GF-D8 (cell line): ENCODE measurements around the gene SPPL2B.
A peak's percentile ranks its signal among the peaks of the same experiment; 100 is the strongest.

Experiments used
- DNase-seq: peaks from one replicate; lab custom pipeline; 2025; lab: John Stamatoyannopoulos, UW

The SPPL2B gene

DNA sequence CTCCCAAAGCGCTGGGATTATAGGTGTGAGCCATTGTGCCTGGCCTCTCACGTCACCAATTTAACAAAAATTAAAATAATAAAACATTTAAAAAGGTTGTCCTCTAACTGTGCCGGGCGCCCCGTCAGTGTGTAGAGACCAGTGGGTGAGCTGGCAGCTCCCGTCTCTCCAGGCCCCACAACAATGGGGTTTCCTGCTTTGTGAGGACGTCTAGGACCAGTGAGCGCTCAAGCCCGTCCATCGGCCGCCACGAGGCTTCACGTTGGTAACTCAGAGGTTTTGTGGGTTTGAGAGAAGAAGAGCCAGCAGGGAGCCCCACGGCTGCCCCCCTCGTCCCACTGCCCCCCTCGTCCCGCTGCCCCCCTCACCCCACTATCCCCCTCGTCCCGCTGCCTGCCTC is 4.8 kb upstream of the SPPL2B start:
- DNase-seq, result no peak

DNA sequence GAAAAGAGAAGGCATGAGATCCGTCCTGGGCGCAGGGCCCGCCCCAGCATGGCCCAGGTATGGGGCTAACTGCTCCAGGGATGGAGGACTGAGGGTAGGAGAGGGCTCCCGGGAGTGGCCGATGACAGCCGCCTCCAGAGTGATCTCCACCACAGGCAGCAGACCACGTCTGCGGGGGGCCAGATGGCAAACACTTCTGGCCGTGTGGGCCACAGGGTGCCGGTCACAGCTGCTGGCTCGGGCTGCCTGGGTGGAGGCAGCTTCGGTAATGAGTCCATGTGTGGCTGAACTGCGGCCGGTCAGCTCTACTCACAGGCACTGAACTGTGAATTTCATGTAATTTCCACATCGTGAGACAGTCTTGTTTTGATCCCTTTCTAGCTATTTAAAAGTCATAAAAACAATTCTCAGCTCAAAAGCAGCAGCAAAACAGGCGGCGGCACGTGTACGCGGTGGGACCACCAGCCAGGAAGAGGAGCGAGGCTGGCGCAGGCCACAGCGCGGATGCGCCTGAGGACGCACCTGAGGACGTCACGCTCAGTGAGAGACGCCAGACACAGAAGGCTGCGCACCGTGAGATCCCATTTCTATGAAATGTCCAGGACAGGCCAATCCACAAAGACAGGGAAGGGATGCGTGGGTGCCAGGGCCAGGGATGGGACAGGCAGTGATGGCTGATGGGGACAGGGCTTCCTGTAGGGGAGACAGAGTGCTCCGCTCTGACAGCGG is 4.1 kb upstream of the SPPL2B start:
- DNase-seq, result no peak

DNA sequence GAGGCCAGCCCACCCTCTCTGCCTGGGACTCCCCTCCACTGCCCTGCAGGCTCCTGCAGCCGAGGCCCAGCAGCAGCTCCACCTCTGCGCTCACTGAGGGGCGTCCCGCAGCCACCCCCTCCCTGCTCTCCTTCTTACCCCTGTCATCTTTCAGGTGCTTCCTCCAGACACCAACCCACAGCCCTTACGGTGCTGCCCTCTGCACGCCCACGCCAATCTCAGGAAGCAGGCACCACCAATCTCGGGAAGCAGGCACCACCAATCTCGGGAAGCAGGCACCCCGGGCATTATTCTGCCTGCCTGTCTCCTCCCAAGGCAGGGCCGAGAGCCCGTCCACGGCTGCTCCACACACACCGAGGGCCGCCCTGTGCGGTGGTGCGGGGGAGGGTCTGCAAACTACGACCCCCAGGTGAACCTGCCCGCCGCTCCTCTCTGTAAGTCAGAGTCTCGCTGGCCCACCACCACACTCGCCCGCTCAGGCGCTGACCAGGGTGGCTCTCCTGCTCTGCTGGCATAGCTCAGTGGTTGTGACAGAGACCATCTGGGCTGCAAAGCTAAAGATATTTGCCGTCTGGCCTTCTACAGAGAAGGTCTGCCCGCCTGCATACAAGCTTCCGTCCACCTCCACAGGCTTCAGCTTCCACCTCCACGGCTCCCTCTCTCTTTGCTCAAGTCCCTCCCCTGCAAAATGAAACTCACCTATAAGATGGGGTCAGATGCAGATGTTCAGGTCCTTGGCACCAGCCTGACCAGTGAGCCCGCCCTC is 3.0 kb upstream of the SPPL2B start:
- peak; percentile 25 for DNase-seq

DNA sequence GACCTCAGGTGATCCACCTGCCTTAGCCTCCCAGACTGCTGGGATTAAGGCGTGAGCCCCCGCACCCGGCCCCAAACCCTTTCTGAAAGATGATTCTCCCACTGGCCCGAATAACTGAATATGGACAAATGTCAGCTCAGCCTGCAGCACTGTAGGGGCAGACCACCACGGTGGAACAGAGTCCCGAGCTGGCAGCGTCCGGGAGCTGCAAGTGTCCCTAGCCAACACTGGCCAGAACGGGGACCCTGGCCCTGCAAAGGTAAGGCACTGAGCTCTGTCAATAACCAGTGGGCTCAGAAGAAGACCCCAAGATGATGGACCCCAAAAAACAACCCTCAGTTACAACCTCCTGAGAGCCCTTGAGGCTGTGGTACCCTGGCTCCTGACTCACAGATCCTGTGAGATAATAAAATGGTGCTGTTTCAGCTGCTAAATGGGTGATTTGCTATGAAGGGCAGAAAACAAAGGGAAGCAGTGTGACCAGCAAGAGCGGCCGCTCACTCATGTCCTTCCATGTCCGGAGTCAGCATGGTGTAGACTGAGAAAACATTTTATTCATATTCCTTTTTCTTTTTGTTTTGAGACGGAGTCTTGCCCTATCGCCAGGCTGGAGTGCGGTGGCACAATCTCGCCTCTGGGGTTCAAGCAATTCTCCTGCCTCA is 1.7 kb upstream of the SPPL2B start:
- DNase-seq, result no peak

DNA sequence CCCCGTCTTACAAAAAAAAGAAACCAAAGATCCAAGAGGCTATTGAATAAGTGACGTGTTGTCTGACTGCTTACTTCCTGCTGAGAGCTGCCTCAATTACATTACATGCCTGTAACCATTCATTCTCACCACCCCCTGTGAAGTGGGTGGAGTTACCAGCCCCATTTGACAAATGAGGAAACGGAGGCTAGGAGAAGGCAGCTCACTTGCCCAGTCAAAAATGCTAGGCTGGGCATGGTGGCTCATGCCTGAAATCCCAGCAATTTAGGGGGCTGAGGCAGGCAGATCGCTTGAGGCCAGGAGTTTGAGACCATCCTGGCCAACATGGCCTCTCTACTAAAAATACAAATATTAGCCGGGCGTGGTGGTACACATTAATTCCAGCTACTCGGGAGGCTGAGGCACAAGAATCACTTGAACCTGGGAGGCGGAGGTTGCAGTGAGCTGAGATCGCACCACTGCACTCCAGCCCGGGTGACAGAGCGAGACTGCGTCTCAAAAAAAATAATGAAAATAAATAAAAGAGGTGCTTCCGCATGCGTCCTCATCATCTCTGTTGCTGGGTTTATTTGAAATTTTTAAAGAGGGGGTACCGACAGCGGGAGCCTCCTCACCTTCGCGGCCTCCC is 597 bp upstream of the SPPL2B start:
- DNase-seq, result peak; percentile 42

DNA sequence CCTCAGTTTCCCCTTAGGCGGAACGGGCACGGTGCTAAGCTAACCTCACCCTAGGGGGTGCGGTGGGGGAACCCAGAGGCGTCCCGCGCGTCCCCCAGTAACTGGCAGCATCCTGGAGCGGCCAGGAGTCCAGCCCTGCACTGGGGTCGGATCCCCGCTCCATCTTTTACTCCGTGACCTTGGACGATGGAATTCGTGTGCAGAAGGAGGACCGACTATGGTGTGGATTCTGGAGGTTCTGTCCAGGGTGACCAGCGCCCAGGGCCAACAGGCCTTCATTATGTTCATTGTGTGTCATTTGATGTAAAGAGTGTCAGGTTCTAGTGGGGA is 630 bp downstream of the SPPL2B start:
- no peak for DNase-seq

DNA sequence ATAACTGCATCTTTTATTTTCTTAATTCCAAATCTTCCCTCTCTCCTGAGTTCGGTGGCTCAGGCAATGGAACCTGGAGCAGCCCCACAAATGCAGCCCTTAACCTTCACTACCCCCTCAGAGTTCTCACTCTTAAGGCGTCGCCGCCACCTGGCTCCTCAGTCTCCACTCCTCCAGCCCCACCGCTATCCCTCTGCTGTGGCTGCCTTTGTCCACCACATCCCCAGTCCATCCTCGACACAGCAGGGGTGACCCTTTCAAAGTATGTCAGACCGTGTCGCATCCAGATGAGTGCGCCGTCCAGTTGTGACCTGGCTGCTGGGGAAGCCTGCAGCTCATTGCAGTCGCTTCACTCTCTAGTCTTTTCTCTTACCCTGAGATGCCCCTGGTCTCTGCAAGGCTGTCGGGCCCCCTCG is 1.0 kb downstream of the SPPL2B start:
- DNase-seq, result peak; percentile 23

DNA sequence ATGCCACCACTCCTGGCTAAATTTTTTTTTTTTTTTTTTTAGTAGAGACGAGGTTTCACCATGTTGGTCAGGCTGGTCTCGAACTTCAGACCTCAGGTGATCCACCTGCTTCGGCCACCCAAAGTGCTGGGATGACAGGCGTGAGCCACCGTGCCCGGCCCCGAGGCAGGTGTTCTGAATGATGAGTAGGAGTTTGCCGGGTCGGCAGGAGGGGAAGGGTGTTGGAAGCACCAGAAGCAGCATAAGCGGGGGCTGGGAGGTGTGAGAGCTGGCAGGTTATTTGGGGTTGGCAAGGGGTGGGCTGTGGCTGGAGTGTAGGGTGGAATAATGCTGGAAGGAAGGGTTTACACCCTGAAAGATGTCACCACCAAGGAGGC is 1.8 kb downstream of the SPPL2B start:
- DNase-seq, result no peak

DNA sequence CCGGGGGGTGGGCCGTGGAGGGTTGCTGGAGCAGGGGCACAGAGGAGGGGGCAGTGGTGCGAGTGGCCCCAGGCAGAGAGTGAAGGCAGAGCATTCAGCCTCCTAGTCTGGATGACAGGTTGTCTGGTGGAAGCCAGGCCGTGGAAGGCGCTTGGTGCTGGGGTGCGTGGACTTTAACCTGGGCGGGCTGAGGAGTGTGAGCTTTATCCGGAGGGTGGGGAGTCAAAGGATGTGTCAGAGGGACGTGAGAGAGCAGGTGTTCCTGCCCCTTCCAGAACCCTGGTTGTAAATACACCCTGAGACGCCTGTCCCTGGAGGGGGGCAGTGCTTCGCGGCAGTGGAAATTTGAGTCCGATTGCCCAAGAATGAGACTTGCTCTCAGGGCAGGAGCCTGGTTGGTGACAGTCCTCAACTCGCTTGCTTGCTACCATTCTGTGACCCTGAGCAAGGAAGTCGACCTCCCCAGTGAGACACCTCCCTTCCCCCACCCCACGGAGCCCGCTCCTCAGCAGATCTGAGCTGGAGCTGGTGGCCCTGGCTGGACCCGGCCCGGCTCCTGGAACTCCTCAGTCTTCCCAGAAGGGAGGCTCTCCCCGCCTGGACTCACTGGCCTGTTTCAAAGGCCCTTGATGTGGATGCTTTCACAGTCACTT is 2.3 kb downstream of the SPPL2B start:
- DNase-seq, result peak; percentile 70

DNA sequence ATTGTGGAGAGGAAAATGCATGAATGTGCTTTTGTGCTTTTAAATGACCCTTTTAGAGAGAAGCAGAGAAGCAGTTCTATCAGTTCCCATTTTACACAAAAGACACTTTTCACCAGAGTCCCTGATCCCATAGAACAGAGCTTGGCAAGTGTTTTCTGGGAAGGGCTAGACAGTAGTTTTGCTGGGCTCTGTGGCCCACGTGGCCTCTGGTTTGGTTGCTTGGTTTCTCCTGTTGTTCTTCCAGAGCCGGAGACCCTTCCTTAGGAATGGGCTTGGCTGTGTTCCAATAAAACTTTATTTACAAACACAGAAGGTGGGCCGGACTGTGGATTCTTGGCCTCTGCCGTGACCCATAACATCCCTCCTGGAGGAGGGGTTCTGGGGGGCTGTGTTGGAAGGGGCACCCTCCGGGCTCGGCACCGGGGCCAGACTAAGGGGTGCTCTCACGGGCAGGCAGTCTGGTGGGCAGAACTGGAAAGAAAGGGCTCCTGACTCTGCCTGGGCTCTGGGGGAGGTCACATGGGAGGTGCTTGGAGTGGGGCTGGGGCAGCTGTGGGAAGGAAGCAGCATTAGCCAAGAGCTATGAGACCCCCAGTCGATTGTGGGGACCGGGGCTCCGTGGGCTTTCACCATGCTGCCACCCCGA is 3.2 kb downstream of the SPPL2B start:
- peak; percentile 28 for DNase-seq

DNA sequence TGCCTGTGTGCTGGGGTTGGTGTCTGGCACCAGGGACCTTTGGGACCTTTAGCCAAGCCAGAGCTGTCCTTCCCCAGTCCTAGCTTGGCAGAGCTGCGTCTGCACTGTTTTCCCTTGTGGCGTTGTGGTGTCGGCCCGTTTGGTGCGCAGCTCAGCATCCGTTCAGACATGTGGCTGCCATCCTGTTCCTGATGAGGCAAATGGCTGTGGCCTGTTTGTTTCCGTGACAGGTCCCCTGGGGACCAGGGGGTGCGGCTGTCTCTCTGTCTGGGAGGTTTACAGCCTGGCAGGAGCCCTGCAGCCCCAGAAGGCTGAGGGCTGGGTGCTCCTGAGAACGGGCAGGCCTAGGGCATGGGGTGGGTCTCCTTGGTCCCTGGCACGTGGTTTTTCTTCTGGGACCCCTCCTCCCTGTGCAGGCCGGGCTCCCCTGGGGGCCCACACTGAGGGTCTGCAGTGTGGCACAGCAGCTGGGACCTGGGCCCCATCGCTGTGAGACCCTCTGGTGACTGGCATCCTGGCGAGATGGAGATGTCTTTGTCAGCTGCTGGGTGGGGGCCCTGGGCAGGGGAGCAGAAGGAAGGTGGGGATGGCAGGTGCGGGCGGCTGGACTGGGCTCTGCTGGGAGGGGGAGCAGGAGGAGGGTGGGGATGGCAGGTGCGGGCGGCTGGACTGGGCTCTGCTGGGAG is 4.0 kb downstream of the SPPL2B start:
- DNase-seq, result peak; percentile 89

DNA sequence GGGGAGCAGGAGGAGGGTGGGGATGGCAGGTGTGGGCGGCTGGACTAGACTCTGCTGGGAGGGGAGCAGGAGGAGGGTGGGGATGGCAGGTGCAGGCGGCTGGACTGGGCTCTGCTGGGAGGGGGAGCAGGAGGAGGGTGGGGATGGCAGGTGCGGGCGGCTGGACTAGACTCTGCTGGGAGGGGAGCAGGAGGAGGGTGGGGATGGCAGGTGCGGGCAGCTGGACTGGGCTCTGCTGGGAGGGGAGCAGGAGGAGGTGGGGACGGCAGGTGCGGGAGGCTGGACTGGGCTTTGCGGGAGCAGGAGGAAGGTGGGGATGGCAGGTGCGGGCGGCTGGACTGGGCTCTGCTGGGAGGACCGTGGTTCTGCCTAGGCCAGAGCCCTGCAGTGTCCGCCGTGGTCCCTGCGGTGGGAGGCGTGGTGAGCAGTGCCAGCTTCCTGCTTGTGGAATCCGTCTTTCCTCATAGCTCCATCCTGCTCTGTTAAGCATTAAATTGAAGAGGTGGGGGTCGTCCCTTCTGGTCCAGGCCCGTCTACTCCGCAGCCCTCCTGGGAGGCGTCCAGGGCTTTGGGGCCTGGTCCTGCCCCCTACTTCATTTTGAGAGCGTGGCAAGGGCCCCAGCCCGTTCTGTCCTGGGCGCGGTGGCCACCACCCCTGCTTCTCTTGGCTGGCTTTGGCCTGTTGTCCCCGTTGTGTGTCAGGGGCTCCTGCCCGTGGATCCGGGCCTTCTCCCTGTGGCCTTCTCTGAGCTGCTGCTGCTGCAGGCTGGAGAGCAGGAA is 4.7 kb downstream of the SPPL2B start:
- DNase-seq, result peak; percentile 31

DNA sequence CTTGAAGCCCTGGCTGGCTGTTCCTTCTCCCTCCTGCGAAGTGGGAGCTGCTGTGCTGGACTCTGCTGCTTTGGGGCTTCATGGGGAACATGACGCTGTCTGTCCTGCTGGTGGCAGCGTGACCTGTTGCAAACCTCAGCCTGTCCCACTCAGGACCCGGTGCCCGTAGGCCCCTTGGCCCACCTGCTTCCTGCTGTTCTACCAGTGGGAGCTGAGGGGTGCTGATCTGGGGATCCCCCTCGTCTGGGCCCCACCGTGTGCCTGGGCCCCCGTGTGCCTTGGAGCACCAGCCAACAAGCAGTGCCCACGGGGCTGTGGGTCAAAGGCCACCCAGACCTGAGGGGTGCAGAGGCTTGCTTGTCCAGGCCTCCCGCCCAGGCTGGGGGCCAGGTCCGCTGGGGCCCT is 5.3 kb downstream of the SPPL2B start:
- no peak for DNase-seq

DNA sequence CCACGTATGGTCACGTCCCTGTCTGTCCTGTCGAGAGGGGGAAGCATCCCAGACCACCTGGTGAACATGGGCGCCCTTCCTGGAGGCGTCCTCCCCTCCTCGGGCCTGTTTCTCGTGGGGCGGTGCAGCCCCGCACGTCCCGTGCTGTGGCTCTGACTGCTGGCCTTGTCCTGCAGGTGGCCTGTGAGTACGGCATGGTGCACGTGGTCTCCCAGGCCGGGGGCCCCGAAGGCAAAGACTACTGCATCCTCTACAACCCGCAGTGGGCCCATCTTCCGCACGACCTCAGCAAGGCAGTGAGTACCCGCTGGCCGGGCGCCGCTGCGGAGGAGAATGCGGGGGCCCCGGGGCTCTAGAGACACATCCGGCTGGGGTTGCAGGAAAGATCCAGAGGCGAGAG is 5.9 kb downstream of the SPPL2B start:
- no peak for DNase-seq

DNA sequence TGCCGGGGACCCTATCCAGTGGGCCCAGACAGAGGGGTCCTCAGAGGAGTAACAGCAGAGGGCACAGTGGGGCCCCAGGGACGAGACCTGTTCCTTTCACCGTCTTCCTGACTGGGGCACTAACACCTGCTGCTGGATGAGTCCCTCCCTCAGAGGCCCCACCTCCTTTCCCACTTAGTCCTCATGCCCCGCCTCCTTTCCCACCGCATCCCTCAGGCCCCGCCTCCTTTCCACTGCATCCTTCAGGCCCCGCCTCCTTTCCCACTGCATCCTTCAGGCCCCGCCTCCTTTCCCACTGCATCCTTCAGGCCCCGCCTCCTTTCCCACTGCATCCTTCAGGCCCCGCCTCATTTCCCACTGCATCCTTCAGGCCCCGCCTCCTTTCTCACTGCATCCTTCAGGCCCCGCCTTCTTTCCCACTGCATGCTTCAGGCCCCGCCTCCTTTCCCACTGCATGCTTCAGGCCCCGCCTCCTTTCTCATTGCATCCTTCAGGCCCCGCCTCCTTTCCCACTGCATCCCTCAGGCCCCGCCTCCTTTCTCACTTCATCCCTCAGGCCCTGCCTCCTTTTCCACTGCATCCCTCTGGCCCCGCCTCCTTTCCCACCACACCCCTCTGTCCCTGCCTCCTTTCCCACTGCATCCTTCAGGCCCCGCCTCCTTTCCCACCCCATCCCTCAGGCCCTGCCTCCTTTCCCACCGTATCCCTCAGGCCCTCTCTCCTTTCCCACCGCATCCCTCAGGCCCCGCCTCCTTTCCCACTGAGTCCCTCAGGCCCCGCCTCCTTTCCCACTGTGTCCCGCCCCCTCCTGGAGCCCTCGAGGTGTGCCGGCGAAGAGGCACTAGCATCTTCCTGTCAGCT is 6.7 kb downstream of the SPPL2B start:
- DNase-seq, result no peak

DNA sequence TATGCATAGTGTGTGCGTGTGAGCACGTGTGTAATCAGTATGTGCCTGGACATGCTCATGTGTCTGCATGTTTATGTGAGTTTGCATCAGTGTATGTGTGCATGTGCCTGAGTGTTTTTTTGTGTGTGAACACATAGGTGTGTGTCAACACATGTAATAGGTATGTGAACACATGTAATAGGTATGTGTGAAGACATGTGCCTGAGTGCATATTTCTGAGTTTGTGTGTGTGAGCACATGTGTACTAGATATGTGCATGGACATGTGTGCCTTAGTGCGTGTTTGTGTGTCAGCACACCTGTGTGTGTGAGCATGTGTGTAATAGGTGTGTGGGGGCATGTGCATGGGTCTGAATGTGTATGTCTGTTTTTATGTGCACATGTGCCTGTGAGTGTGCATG is 7.4 kb downstream of the SPPL2B start:
- DNase-seq, result no peak

DNA sequence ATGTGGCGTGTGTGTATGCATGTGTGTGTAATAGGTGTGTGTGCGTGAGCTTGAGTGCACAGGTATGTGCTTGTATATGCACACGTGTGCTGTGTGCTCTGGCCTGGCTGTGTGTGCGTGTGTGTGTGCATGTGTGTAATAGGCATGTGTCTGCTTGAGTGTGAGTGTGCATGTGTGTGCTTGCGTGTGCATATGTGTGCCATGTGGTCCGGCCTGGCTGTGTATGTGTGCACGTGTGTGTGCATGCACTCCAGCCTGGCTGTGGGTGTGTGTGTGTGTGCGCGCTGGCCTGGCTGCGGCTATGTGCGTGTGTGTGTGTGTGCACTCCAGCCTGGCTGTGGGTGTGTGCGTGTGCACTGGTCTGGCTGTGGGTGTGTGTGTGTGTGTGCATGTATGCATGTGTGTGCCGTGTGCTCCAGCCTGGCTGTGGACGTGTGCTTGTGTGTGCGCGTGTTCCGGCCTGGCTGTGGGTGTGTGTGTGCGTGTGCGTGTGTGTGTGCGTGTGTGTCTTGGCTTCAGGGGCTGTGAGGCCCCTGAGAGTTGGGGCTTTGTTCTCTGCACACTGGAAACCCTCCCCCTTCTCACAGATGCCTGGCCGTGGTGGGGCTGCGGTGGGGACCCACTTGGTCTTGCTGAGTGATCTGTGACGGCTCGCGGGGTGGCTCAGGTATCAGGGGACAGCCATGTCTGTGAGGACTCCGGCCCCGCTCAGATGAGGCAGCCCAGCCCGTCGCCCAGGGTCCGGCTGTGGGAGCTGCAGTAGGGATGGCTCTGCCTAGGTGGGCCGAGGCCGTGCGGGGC is 8.2 kb downstream of the SPPL2B start:
- no peak for DNase-seq

DNA sequence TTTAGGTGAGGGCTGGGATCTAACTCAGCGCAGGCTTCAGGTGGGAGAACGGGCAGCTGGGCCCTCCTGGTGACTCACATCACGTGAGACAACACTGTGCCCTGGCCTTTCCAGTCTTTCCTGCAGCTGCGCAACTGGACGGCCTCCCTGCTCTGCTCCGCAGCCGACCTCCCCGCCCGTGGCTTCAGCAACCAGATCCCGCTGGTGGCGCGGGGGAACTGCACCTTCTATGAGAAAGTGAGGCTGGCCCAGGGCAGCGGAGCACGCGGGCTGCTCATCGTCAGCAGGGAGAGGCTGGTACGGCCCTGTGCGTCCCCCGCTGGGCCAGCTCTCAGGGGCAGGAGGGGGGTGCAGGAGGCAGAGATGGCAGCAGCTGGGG is 8.8 kb downstream of the SPPL2B start:
- no peak for DNase-seq
